Posterior cingulate gyrus (tissue), 11 donors: Measurements from ENCODE around the gene SP6.

Experiments
- DNase-seq, 10 donors: peaks; one replicate each; pipeline versions ENCODE4 v3.0.0 to v3.0.0-alpha.2; 2020 to 2021; ENCODE audit warnings: mixed read lengths in 3 of 10
- intact Hi-C: fragments of 100-400 bp; cut with DNase I; formaldehyde crosslinking; loops from one replicate; pipeline ENCODE4 v1.15.1; 2023

Gene SP6

GRCh38 chr17:47882695-47883588 lies 32.0 kb upstream of the SP6 start:
- intact Hi-C loops: no loop called here
- peak in 2 of 10 donors; percentile 13 to 59 for DNase-seq

- intact Hi-C loops: no loop called here
- peak in 1 of 10 donors; percentile 19 for DNase-seq
These were observed 31.3 kb upstream of the SP6 start for GRCh38 chr17:47882247-47882646.

DNA sequence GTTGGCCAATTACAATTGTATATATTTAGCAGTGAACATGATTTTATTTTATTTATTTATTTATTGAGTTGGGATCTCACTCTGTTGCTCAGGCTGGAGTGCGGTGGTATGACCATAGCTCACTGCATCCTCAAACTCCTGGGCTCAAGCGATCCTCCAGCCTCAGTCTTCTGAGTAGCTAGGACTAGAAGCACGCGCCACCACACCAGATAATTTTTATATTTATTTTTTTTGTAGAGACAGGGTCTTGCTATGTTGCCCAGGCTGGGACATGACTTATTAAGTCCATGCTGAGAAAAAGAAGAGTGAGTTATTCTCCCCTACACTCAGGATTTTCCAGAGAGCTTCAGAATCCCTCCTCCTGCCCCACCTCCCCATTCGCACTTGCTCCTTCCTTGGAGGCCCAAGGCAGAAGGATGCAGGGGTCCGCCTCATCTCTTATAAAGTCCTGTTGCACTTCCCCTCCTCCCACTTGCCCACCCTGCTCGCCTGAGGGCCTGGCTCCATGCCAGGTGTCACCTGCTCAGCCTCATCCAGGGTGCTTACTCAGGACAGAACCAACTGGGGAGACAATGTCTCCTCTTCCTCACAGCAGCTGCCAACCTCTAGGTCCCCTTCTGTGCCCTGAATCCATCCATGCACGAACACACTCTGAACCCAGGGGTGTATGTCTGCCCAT lies 29.0 kb upstream of the SP6 start:
- intact Hi-C loops: no loop called here
- peak in 2 of 10 donors; percentile 62 to 64 for DNase-seq

DNA sequence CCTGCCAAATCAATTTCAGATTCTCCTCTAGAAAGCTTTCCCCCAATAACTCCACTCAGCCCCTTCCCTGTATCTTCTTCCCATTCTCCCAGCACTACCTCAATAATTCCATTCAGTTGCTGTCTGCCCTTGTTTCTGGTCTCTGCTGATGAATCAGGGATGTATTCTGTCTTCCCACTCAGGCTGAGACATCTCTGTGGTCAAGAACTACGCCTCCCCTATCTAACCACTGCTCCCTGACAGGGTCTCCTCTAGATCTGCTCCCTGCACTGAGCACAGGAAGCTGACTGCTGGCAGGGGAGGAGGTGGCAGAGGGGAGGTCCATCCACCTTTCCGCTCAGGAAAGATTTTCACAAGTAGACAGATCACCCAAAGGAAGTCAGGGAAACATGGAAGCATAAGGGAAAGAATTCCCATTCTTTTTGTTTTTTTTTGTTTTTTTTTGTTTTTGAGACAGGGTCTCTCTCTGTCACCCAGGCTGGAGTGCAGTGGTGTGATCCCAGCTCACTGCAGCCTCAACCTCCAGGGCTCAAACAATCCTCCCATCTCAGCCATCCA lies 28.1 kb upstream of the SP6 start:
- peak in 1 of 10 donors; percentile 28 for DNase-seq
- intact Hi-C loops: no loop called here

DNA sequence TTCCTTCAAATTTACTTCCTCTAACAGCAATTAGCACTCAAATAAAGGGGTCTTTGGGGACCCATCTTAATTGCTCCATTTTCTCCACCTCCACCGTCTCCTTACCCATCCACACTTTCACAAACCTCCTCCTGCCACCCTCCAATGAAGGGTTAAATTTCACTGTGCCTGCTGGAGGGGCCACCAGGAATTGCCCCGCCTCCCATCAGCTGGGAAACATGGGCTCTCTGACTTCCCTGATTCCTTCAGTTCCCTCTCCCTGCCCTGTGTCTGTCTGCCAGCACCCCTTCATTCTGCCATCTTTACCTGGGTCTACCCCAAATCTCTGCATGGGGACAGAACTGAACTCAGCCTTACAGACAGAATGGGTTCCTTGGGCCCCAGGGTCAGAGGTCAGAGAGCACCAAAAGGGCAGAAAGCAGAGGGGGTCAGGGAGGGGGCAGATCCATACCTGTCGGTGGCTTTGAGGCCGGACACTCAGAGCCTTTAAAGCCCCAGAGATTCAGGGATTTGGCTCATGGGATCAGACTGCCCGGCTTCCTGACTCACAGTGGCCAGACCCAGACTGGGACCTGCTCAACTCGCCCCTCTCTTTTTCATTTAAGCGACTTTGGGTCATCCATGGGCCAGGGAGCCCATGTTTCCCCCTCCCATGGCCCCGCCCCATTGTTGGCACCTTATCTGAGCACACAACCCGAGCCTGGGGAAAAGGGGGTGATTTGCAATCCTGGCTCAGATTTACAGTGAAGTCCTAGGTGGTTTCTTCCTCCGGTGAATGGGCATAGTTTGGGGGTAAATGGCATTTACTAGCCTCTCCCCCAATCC lies 27.5 kb upstream of the SP6 start:
- DNase-seq: peak in 1 of 10 donors; percentile 40
- intact Hi-C loops: no loop called here

DNA sequence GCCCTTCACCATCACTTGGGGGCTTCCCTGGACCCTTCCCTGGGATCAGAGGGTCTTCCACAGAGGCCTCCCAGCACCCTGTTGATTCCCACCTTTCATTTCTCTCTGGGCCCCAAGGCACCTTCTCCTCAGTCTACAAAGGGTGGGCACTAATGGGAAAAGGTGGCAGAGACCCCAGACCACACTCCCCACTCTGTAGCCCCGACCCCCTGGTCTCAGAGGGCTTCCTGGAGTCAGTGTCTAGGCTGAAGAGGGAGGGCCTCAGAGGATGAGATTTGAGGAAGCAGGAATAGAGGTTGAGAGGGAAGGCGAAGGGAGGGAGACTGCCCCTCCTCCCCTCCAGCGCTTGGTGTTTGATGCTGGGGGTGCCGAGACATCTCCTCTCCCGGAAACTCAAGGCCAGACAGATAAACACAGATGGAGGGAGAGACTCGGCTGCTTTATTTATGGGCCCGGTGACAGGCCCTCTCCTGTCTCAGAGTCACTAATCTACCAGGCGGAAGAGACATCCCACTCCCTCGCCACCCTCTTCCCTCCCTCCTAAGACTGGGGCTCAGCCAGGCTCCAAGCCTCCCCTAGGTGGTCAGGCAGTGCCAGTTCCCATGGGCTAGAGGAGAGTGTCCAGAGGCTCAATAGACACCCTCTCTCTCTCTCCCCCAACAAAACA lies 26.5 kb upstream of the SP6 start:
- intact Hi-C loops: no loop called here
- peak in 1 of 10 donors; percentile 26 for DNase-seq

GRCh38 chr17:47875011-47875985 lies 24.3 kb upstream of the SP6 start:
- intact Hi-C loops: no loop called here
- peak in 1 of 10 donors; percentile 25 for DNase-seq

DNA sequence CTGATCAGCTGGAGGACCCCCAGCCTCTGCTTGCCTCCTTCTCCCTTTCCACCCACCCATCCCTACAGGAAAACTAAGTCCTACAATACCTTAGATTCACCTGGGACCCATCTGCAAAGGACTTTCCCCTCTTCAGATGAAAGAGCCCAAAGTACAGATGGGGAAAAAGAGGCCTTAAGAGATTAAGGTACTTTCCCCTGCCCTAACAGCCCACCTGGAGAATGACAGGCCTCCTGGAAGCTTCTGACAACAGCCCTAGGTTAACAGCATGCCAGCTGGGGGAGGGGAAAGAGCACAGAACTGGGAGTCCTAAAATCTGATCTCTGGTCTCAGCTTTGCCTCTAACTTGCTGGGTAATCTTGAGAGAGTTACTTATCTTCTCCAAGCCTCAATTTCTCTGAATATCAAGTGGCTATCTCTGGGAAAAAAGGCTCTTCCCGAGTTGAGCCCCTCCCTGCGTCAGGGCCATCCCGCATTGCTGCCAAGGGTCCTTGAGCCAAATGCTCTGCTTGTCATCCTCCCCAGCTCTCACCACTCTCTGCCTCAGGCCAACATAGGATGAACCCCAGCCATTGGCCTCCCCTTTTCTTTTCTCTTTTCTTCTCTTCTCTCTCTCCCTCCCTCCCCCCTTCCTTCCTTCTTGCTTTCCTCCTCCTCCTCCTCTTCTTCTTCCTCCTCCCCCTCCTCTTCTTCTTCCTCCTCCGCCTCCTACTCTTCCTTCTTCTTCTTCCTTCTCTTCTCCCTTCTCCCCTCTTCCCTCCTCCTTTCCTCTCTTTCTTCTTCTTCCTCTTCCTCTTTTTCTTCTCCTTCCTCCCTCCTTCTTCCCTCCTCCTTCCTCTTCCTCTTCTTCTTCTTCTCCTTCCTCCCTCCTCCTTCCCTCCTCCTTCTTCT lies 22.5 kb upstream of the SP6 start:
- intact Hi-C loops: no loop called here
- DNase-seq: no peak

GRCh38 chr17:47872651-47873161 lies 21.7 kb upstream of the SP6 start:
- intact Hi-C loops: no loop called here

DNA sequence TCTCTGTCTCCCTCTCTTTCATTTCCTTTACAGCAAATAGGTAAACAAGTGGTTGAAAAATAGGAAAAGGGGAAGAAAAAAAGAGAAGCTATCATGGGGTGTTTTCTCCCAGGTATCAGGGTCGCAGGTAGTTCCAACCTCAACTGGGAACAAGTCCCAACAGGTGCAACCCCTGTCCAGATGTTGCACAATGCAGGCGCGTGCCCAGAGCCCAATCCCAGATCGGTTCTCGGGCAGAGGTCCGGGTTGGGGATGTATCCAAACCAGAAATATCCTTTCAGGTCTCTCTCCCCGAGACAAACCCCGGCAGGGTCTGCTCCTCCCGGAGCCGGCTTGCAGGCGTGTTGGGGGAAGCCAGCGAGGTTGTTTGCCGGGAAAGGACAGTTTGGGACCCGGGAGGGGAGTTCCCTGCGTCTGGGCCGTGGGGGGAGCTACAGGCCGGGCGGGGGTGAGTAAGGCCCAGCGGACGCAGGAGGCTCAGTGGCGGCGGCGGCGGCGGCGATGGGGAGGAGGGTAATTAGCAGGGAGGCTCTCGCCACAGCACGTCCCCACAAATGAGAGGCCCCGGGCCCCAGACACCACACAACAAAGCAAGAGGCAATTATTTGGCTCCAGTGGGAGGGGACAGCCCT lies 21.2 kb upstream of the SP6 start:
- DNase-seq: no peak

More at GRCh38 chr17:47872651-47873161, 21.7 kb upstream of the SP6 start:
- DNase-seq: no peak

GRCh38 chr17:47871048-47871447 lies 20.1 kb upstream of the SP6 start:
- DNase-seq: no peak
- intact Hi-C loops: no loop called here

More for the DNA sequence above, 21.2 kb upstream of the SP6 start:
- intact Hi-C loops: no loop called here

DNA sequence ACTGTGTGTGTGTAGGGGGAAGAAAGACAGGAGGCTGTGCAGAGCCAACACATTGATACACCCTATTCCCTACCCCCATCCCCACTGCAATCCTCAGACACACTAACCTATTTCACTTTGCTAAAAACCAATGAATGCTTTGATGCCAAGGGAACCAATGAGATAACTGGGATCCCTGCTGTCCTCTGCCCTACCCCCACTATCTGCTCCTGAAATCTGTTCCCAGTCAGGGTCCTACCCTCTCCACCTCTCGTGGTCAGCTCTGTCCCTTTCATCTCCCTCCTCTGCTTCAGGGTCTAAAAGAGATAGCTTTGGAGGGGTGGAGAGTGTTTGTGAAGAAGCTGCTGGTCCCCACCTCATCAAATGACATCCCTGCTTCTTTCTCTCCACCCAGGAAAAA lies 19.1 kb upstream of the SP6 start:
- no peak for DNase-seq
- intact Hi-C loops: no loop called here

DNA sequence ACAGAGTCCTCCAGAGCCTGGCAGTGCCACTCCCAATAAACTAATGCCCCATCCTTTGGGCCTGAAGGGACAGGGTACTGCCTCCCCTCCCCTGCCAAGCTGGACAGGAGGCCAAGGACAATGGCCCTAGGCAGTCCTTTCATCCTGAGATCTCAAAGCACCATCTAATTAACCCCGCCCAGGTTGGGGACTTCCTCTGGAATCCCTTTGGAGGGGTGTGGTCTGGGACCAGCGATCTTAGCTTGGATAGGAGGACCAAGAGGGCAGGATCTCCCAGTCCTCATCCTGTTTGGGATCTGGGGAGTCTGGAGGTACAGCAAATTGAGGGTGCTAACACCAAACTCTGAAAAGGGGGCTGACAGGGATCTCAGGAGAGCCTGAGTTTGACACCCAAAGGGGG lies 18.2 kb upstream of the SP6 start:
- intact Hi-C loops: no loop called here
- no peak for DNase-seq

- no peak for DNase-seq
- intact Hi-C loops: no loop called here
These were observed 17.0 kb upstream of the SP6 start for GRCh38 chr17:47867813-47868533.

- intact Hi-C loops: no loop called here
These were observed 16.0 kb upstream of the SP6 start for GRCh38 chr17:47866941-47867340.

DNA sequence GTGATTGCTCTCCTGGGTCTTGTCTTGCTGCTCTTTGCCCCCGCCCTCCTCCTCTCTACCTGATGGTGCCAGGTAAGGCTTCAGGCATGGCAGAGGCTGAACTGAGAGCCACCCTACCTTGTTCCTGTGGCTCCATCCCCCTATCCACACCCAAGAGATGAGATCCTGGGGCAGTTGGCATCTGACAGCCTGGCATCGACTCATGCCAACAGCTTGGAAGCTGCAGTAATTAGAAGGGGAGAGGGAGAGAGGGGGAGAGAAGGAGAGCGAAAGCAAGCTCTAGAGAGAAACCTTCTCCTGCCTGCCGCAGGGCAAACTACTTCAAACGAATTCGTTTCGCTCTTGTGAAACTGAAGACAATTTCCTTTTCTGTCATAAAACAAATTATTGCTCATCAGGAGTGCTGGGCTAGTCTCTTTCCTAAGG lies 13.8 kb upstream of the SP6 start:
- intact Hi-C loops: no loop called here
- no peak for DNase-seq

More at GRCh38 chr17:47866941-47867340, 16.0 kb upstream of the SP6 start:
- DNase-seq: no peak
